GM10847 (cell line): ENCODE data around the gene SLC35A2.

ENCODE experiments used
- POLR2A ChIP-seq: IDR thresholded peaks from 2 replicates; pipeline ENCODE4 v1.6.1; 2011; ENCODE audit not compliant: insufficient read length; ENCODE audit errors: extremely low read depth

The SLC35A2 gene

GRCh38 chrX:48911412-48912182 lies at the start of gene SLC35A2:
TSS of gene SLC35A2 (minus strand) at chrX:48911646. CDS start at chrX:48911636, 10 bp downstream.
- peak; percentile 50 for TF ChIP-seq POLR2A

DNA sequence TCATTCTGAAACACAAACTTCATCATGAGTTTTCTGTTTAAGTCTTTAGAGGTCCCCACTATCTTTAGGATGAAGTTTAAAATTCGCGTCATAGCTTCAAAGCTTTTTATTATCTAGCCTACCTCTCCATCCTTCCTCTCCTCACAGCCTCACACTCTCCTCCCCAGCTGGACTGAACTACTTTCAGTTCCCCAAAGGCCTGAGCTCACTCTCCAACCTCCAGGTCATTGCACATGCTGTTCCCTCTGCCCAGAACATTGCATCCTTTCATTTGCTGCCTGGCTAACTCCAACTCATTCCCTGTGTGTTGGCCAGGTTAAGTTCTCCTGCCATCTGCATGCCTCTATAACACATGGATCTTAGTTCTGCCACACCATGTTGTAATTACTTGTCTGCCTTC lies 48.8 kb upstream of the SLC35A2 start:
- TF ChIP-seq POLR2A, result no peak

DNA sequence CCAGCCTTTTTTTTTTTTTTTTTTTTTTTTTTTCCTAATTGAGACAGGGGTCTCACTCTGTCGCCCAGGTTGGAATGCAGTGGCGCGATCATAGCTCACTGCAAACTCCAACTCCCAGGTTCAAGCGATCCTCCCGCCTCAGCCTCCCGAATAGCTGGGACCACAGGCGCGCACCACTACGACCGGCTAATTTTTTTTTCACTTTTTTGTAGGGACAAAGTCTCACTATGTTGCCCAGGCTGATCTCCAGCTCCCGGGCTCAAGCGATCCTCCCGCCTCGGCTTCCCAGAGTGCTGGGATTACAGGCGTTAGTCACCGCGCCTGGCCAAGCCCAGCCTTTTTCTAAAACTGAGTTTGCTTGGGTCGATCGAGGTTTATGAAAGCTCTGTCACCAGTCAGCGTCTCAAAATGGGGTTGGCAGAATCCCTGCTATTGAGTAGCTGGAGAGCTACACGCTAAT lies 47.2 kb upstream of the SLC35A2 start:
- TF ChIP-seq POLR2A, result no peak

DNA sequence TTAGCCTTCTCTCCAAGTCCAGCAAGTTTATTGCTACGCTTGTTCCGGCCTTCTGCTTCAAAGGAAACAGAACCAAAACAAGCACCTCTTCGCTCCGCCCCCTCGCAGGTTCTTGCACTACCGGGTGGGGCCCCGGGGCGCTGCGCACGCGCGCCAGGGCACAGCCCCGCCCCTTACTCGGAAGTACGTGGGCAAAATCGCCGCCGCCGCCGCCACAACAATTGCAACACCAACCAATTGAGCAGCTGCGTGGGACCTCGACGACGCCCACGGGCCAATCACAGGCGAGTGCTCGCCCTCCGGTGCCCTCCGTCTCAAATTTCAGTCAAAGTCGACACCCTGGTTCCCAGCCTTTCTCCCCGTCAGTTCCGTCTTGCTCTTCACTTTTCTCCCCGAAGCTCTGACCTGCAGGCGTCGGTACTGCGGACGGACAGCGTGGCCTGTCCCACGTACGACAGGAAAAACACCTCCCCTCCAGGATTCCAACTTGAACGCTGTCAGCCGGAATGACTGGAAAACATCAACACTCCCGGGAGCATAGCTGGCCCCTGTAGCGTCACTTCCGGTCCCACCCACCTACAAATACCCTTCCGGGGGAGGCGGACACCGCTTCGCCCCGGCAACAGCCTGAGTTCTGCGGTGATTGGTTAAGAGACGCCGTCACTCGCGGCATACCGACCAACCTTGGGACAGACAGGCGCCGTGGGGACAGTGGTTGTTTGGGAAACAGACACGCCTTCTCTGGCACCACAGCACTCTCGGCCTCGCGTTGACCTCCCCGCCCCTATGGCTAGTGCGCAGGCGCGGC lies 46.6 kb upstream of the SLC35A2 start:
- TF ChIP-seq POLR2A, result no peak

DNA sequence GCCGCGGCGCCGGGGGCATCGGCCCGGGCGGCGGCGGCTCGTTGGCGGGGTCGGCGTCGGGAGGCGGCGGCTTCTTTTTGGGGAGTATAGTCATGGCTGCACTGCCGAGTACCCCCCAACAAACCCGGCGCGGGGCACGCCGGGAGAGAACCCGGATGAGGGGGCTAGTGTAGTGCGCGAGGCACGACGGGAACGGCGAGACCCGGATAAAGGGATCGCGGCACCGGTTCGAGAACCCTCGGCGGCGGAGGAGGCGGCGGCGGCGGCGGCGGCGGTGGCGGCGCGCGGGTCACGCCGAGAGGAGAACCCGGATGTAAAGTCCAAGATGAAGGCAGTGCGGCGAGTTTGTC lies 46.0 kb upstream of the SLC35A2 start, which contains the start of gene OTUD5:
TSS of gene OTUD5 (minus strand) at position 131 of the 350 bp plus-strand sequence. CDS start at position 94, 37 bp downstream.
- no peak for TF ChIP-seq POLR2A

- TF ChIP-seq POLR2A, result no peak
Measured at GRCh38 chrX:48956728-48957414, 45.4 kb upstream of the SLC35A2 start.

- no peak for TF ChIP-seq POLR2A
Measured at GRCh38 chrX:48948589-48948988, 37.1 kb upstream of the SLC35A2 start.

DNA sequence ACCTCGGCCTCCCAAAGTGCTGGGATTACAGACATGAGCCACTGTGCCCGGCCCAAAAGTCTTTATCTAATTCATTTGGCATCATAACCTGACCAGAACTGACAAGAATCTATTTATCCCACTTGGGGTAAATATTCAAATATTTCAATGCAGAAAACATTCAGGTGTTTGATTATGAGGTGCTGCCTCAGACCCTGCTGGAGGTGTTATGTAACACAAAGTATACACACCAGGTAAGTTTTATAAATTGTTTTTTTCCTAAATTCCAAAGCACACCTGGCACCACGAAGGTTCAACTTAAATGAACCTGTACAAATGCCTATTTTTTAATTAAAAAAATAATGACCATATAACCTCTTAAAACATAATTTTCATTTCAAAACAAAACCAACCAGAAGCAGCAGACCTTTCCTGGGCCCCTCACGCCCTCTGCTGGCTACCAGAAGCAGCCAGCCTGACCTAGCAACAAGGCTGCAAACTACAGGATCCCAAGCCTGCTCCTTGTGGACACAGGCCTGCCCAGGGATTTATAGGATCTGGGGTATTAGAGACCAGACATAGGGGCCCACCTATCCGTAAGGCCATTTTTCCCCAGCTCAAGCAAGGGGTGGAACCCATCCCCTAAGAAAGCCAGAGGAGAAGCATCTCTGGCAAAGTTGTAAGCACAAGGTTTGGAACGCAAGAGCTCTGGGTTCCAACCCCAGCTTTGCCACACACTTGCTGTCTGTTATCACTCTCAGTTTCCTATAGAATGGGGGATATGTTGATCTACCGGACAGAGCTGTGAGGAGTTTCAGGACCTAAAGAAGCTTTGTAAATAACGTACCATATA lies 34.3 kb upstream of the SLC35A2 start:
- TF ChIP-seq POLR2A, result no peak

DNA sequence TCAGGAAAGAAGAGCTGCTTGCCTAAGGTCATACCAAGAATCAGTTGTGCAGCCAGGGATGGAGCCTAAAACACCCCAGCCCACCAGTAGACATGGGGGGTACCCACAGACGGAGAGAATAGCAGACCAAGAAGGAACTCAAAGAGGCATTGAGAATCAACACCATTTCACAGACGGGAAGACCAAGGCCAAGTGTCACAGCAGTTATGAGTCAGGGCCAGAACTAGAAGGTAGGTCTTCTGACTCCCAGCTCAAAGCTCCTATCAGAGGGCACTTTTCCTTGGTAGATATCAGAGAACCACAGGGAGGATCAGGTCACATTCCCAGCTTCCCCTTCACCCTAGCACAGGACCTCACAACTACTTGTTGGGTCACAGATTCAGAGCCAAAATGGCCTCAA lies 31.4 kb upstream of the SLC35A2 start:
- no peak for TF ChIP-seq POLR2A

DNA sequence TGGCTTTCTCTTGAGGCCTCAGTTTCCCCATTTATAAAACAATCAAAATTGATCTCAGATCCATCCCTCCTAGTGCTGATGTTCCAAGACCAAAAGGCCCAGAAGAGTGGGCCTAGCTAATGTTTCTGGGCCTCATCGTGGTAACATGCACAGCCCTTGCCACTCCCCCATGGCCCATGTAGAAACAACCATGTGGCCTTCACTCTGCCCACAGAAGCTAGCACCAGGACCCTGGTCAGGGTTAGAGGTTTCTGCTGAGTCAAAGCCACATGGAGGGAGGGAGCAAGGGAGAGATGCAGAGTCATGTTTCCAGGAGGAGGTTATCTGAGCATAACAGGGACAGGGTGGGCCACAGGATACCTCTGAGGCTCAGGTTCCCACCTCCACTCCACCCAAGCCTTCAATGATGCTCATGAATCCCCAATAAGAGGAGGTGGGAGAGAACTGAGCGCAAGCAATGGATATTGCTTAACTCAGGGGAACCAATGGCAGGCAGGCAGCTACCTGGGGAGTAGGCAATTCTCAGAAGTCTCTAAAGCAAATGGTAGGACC lies 29.0 kb upstream of the SLC35A2 start:
- no peak for TF ChIP-seq POLR2A

- no peak for TF ChIP-seq POLR2A
Measured at GRCh38 chrX:48939524-48940228, 28.2 kb upstream of the SLC35A2 start.

GRCh38 chrX:48938721-48939425 lies 27.4 kb upstream of the SLC35A2 start:
- no peak for TF ChIP-seq POLR2A
